ENCODE results near the gene GZMM. TPM values are rescaled to one million over a fixed set of nuclear protein-coding genes. Genes with fewer than 3 reads are reported as not detected.
A peak's percentile ranks its signal among the peaks of the same experiment; 100 is the strongest.

The GZMM gene
- polyA plus RNA-seq, 1 donor from 2014 or later = 15.8 TPM

- Mint-ChIP-seq H3K27me3 (peaks cover 16% of the 10 kb centered on the region), H3K27ac (no peak overlapping the region), H3K36me3 (peaks cover 5% of the 10 kb centered on the region), H3K9me3 (no peaks in the 10 kb centered on the region), H3K4me3 (peak overlapping the region in 1 of 4 donors; percentile 9), H3K4me1 (peaks cover 0 to 3% (median 1%) of the 10 kb centered on the region in 3 donors)
Measured at GRCh38 chr19:585551-586110, 41.8 kb downstream of the GZMM start.

DNA sequence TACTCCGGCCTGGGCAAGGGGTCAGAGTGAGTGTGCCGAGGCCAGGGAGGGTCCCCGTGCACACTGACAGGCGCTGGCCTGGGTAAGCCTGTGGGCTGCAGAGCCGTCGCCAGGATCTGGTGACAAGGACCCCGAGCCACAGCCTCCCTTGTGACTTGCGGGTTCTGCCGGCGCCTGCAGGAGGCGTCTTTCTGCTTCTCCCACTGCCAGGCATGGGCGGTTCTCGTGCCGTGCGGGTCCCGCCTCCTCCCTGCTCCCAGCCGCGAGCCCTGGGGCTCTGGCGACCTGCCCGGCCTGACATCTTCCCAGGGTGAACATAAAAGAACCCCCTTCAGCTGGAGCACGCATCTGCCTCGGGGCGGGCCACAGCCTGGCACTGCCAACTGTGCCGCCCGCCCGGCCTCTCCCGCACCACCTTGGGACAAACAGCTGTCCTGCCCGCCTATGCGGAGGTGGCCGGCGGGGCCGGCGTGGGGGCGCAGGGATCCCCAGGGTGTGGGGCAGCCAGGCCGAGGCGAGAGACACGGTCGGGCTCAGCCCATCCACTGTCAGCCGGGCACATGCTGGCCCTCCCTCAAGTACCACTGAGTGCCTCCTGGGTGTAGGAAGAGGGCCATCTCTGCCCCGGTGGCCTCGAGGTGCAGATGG, 44.4 kb downstream of the GZMM start:
- Mint-ChIP-seq H3K27ac (peak overlapping the region in 1 of 3 donors; percentile 28), H3K27me3 (peaks cover 24% of the 10 kb centered on the region), H3K9me3 (no peaks in the 10 kb centered on the region), H3K4me1 (peaks cover 0 to 3% (median 1%) of the 10 kb centered on the region in 3 donors), H3K36me3 (peaks cover 1% of the 10 kb centered on the region), H3K4me3 (peak overlapping the region in 1 of 4 donors; percentile 83)

- Mint-ChIP-seq H3K36me3 (no peaks in the 10 kb centered on the region), H3K4me3 (peak overlapping the region; percentile 41 to 83 (median 66)), H3K9me3 (no peaks in the 10 kb centered on the region), H3K4me1 (peaks cover 0 to 6% (median 5%) of the 10 kb centered on the region in 3 donors), H3K27me3 (peaks cover 29% of the 10 kb centered on the region), H3K27ac (peak overlapping the region in 1 of 3 donors; percentile 28)
Measured at GRCh38 chr19:588741-589692, 45.2 kb downstream of the GZMM start.

DNA sequence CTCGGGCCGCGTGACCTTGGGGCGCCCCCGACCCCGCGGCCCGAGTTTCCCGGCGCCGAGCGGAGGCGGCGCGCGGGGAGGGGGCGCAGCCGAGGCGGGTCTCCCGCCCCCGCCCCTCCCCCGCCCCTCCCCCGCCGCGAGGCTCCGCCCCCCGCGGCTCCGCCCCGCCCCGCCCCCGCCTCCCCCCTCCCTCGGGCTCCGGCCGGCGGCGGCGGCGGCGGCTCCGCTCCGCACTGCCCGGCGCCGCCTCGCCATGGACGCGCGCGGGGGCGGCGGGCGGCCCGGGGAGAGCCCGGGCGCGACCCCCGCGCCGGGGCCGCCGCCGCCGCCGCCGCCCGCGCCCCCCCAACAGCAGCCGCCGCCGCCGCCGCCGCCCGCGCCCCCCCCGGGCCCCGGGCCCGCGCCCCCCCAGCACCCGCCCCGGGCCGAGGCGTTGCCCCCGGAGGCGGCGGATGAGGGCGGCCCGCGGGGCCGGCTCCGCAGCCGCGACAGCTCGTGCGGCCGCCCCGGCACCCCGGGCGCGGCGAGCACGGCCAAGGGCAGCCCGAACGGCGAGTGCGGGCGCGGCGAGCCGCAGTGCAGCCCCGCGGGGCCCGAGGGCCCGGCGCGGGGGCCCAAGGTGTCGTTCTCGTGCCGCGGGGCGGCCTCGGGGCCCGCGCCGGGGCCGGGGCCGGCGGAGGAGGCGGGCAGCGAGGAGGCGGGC, 46.0 kb downstream of the GZMM start, which contains the start of gene HCN2:
TSS of gene HCN2 (plus strand) at position 189 of the 703 bp plus-strand sequence. CDS start at position 254, 65 bp downstream.
- H3K36me3 Mint-ChIP-seq = no peaks in the 10 kb centered on the region
- no peaks in the 10 kb centered on the region for H3K9me3 Mint-ChIP-seq
- peak within 1 kb of the TSS; percentile 41 to 83 (median 66) for H3K4me3 Mint-ChIP-seq
- peaks cover 29% of the 10 kb centered on the region for H3K27me3 Mint-ChIP-seq
- H3K27ac Mint-ChIP-seq = peak within 1 kb of the TSS in 1 of 3 donors; percentile 28
- H3K4me1 Mint-ChIP-seq = peaks cover 0 to 6% (median 5%) of the 10 kb centered on the region in 3 donors

DNA sequence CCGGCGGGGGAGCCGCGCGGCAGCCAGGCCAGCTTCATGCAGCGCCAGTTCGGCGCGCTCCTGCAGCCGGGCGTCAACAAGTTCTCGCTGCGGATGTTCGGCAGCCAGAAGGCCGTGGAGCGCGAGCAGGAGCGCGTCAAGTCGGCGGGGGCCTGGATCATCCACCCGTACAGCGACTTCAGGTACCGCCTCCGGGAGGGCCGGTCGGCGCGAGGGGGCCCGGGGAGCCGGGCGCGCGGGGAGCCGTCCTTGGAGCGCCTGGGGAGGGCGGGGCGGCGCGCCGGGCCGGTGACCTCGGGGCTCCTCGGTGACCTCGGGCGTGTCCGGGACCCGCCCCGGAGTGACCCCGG, 46.5 kb downstream of the GZMM start:
- H3K9me3 Mint-ChIP-seq = no peaks in the 10 kb centered on the region
- H3K27me3 Mint-ChIP-seq = peaks cover 29% of the 10 kb centered on the region

GRCh38 chr19:590750-591098, 46.9 kb downstream of the GZMM start:
- peaks cover 0 to 6% (median 5%) of the 10 kb centered on the region in 3 donors for H3K4me1 Mint-ChIP-seq
- H3K9me3 Mint-ChIP-seq = no peaks in the 10 kb centered on the region
- peaks cover 29% of the 10 kb centered on the region for H3K27me3 Mint-ChIP-seq
- no peak overlapping the region for H3K27ac Mint-ChIP-seq
- H3K4me3 Mint-ChIP-seq = no peak overlapping the region
- no peaks in the 10 kb centered on the region for H3K36me3 Mint-ChIP-seq

More for the DNA sequence above, 46.5 kb downstream of the GZMM start:
- Mint-ChIP-seq H3K4me3 (no peak overlapping the region), H3K4me1 (peaks cover 0 to 6% (median 5%) of the 10 kb centered on the region in 3 donors), H3K36me3 (no peaks in the 10 kb centered on the region), H3K27ac (no peak overlapping the region)

DNA sequence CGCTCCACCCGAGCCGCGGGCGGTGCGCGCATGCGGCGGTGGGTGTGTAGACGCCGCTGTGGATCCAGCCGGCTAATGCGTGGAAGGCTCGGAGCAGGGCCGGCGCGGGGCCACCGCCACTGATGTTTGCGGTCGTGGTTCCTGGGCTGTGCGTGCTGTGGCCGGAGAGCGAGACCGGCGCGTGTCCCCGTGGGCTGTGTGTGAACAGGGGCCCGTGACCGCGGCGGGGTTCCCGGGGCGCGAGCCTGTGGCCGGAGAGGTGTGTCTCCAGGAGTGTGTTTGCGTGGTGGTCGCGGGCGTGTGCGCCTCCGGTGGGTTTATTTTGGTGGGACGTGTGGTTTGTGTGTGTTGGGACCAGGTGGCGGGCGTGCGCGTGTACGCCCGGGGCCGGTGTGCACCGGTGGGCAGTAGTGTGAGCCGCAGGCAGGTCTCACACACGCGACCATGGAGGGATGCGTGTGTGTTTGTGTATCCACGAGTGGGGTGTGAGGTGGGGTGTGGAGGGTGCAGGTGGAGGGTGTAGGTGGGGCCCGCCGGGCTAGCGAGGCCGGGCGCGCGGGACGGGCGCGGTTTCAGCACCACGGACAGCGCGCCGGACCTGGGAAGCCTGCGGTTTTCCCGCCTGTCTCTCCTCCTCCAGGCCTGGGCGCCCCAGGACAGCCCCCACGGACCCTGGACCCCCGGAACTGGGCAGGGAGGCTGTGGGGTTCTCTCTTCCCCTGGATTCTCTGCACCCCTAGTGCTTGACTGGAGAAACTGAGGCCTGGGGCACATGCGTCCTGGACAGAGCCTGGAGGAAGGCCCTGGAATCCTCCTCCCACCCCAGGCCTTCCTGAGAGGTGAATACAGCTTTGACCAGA, 47.5 kb downstream of the GZMM start:
- H3K36me3 Mint-ChIP-seq = no peaks in the 10 kb centered on the region
- peak overlapping the region in 1 of 3 donors; percentile 80 for H3K27ac Mint-ChIP-seq
- peaks cover 0 to 6% (median 5%) of the 10 kb centered on the region in 3 donors for H3K4me1 Mint-ChIP-seq
- H3K9me3 Mint-ChIP-seq = no peaks in the 10 kb centered on the region
- H3K27me3 Mint-ChIP-seq = peaks cover 28% of the 10 kb centered on the region
- peak overlapping the region in 3 of 4 donors; percentile 12 to 52 (median 38) for H3K4me3 Mint-ChIP-seq

- H3K4me1 Mint-ChIP-seq = peaks cover 0 to 6% (median 5%) of the 10 kb centered on the region in 3 donors
- H3K27ac Mint-ChIP-seq = no peak overlapping the region
- no peak overlapping the region for H3K4me3 Mint-ChIP-seq
- H3K9me3 Mint-ChIP-seq = no peaks in the 10 kb centered on the region
- H3K36me3 Mint-ChIP-seq = no peaks in the 10 kb centered on the region
- H3K27me3 Mint-ChIP-seq = peaks cover 22% of the 10 kb centered on the region
Measured at GRCh38 chr19:592101-592500, 48.2 kb downstream of the GZMM start.

GRCh38 chr19:593055-593454, 49.2 kb downstream of the GZMM start:
- H3K4me1 Mint-ChIP-seq = peaks cover 0 to 6% (median 4%) of the 10 kb centered on the region in 3 donors
- H3K27me3 Mint-ChIP-seq = peaks cover 20% of the 10 kb centered on the region
- no peaks in the 10 kb centered on the region for H3K9me3 Mint-ChIP-seq
- H3K27ac Mint-ChIP-seq = peak overlapping the region in 2 of 3 donors; percentile 71 to 73
- H3K36me3 Mint-ChIP-seq = no peaks in the 10 kb centered on the region
- peak overlapping the region in 1 of 4 donors; percentile 19 for H3K4me3 Mint-ChIP-seq

DNA sequence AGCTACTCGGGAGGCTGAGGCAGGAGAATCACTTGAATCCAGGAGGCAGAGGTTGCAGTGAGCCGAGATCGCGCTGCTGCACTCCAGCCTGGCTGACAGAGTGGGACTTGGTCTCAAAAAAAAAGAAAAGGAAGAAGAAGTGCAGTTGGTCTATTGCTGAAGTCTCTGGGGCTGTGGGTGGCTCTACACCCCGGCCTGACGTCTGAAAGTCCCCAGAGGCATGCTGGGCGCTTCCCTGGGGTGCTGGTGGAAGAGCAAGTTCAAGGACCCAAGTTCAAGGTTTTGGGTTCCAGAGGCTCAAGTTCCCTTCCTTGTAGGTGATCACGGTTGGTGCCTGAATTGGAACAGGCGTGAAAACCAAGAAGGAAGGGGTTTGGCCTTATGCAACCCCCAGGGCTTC, 49.7 kb downstream of the GZMM start:
- peaks cover 0 to 6% (median 4%) of the 10 kb centered on the region in 3 donors for H3K4me1 Mint-ChIP-seq
- no peaks in the 10 kb centered on the region for H3K9me3 Mint-ChIP-seq
- peaks cover 18% of the 10 kb centered on the region for H3K27me3 Mint-ChIP-seq
- H3K36me3 Mint-ChIP-seq = no peaks in the 10 kb centered on the region
- peak overlapping the region in 2 of 3 donors; percentile 71 to 73 for H3K27ac Mint-ChIP-seq
- H3K4me3 Mint-ChIP-seq = peak overlapping the region in 2 of 4 donors; percentile 19 to 37

DNA sequence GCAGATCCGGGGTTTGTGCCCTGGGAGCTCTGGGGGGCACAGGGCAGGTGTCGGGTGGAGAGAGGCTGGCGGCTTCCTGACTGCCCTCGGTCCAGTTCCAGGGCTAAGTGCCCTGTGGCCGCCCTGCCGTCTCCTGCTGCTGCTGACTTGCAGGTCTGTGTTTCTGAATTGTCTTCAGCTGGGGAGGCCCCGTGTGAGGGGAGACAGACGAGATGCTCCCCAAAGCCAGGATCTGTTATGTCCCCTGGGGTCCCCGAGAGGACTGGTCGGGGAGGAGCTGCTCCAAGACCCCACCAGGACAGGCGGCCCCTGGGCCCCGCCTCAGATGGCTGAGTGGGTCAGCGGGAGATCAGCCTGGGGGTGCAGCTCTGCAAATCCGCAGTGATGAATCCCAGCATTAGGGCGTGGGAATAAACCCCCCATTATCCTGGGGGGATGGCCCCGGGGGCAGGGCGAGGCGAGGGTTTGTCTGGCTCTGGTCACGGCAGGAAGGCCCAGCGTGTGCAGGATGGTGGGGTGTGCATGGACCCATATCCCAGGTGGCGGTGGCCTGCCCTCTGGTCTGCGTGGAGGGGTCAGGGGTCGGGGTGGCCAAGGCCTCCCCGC, 50.5 kb downstream of the GZMM start:
- Mint-ChIP-seq H3K27ac (peak overlapping the region in 1 of 3 donors; percentile 53), H3K9me3 (no peaks in the 10 kb centered on the region), H3K27me3 (peaks cover 12% of the 10 kb centered on the region), H3K36me3 (no peaks in the 10 kb centered on the region), H3K4me3 (no peak overlapping the region), H3K4me1 (peaks cover 0 to 4% (median 2%) of the 10 kb centered on the region in 3 donors)

GRCh38 chr19:595326-596262, 51.7 kb downstream of the GZMM start:
- Mint-ChIP-seq H3K4me1 (peaks cover 0 to 4% (median 2%) of the 10 kb centered on the region in 3 donors), H3K36me3 (no peaks in the 10 kb centered on the region), H3K9me3 (no peaks in the 10 kb centered on the region), H3K27ac (no peak overlapping the region), H3K4me3 (no peak overlapping the region), H3K27me3 (peaks cover 12% of the 10 kb centered on the region)
